Left lung (tissue), 10 donors: ENCODE measurements around the gene CASK. TPM values are rescaled to one million over a fixed set of nuclear protein-coding genes. Genes with fewer than 3 reads are reported as not detected.

Experiments used
- ATAC-seq: fragments of 200-7000 bp; cut with Tn5 transposase; one replicate; pipeline ENCODE4 v1.9.1; 2020; ENCODE audit warnings: moderate library complexity
- DNase-seq, 4 donors: peaks; one replicate each; pipeline ENCODE4 v3.0.0-alpha.2; 2013 to 2020
- H3K27ac ChIP-seq, 2 donors: fragments of 200-600 bp; sonication (generic) in 1 of 2; one replicate each; pipeline versions ENCODE4 v1.5.0 to v1.8.0; 2020 to 2021
- H3K27me3 ChIP-seq, 2 donors: fragments of 200-600 bp; sonication (generic) in 1 of 2; one replicate each; pipeline versions ENCODE4 v1.5.0 to v1.8.0; 2020 to 2021
- H3K36me3 ChIP-seq, 2 donors: fragments of 200-600 bp; sonication (generic) in 1 of 2; one replicate each; pipeline versions ENCODE4 v1.5.0 to v1.8.0; 2020 to 2021
- H3K4me1 ChIP-seq, 2 donors: fragments of 200-600 bp; one replicate each; pipeline ENCODE4 v1.8.0; 2021
- H3K4me3 ChIP-seq, 2 donors: fragments of 200-600 bp; sonication (generic) in 1 of 2; one replicate each; pipeline versions ENCODE4 v1.5.0 to v1.8.0; 2020 to 2021; ENCODE audit warnings: mild to moderate bottlenecking in 1 of 2
- H3K9me3 ChIP-seq, 2 donors: fragments of 200-600 bp; sonication (generic) in 1 of 2; one replicate each; pipeline versions ENCODE4 v1.5.0 to v1.8.0; 2020 to 2021
- intact Hi-C, 2 donors: fragments of 100-400 bp; cut with DNase I; formaldehyde crosslinking; loops; one replicate each; pipeline versions ENCODE4 v1.11.2 to v1.14.2; 2022
- polyA plus RNA-seq, 6 donors: library from polyadenylated mRNA; unstranded; fragments of 120-200 nt; gene quantifications; one replicate each; pipeline ENCODE4 v1.2.1, GENCODE V29; 2013; ENCODE audit not compliant: insufficient read length in 6 of 6
- total RNA-seq, 2 donors: library from RNA; stranded (reverse); fragmentation: NEBNext Ultra II Directional; extraction: Animal tissue kit (Norgen Biotek cat#: 25700); gene quantifications; one replicate each; pipeline ENCODE4 v1.2.1, GENCODE V29; 2021
- TF ChIP-seq, protein P1 (sequence below), 2 donors: fragments of 200-600 bp; sonication (generic) in 1 of 2; IDR thresholded peaks; one replicate each; pipeline versions ENCODE4 v1.5.0 to v1.8.0; 2021; ENCODE audit warnings: antibody characterized with exemption in 2 of 2
- donor health status: DM: no; HTN: yes; CAD: no.
- donor health status: DM: no; HTN: no; CAD: no.

CASK gene
- total and polyA plus RNA-seq, 8 donors = 48.2 to 70.7 (median 56.9) TPM

- Histone ChIP-seq H3K4me1 (no peaks in the 10 kb centered on the region), H3K4me3 (no peak overlapping the region), H3K9me3 (no peaks in the 10 kb centered on the region), H3K36me3 (no peaks in the 10 kb centered on the region), H3K27me3 (no peaks in the 10 kb centered on the region), H3K27ac (no peak overlapping the region)
- ATAC-seq = peak; percentile 68
- TF ChIP-seq, protein P1, sequence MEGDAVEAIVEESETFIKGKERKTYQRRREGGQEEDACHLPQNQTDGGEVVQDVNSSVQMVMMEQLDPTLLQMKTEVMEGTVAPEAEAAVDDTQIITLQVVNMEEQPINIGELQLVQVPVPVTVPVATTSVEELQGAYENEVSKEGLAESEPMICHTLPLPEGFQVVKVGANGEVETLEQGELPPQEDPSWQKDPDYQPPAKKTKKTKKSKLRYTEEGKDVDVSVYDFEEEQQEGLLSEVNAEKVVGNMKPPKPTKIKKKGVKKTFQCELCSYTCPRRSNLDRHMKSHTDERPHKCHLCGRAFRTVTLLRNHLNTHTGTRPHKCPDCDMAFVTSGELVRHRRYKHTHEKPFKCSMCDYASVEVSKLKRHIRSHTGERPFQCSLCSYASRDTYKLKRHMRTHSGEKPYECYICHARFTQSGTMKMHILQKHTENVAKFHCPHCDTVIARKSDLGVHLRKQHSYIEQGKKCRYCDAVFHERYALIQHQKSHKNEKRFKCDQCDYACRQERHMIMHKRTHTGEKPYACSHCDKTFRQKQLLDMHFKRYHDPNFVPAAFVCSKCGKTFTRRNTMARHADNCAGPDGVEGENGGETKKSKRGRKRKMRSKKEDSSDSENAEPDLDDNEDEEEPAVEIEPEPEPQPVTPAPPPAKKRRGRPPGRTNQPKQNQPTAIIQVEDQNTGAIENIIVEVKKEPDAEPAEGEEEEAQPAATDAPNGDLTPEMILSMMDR (IDR thresholded peaks at IDR 0.05) = no peak
- no peak for DNase-seq
- intact Hi-C loops = no loop called here
These were observed 33.9 kb downstream of the CASK start for GRCh38 chrX:41889317-41890025.

- Histone ChIP-seq H3K27ac (no peak overlapping the region), H3K9me3 (no peaks in the 10 kb centered on the region), H3K4me1 (no peaks in the 10 kb centered on the region), H3K27me3 (no peaks in the 10 kb centered on the region), H3K4me3 (no peak overlapping the region), H3K36me3 (no peaks in the 10 kb centered on the region)
- TF ChIP-seq, protein P1 (IDR thresholded peaks at IDR 0.05) = no peak
- ATAC-seq (no peak), DNase-seq (no peak)
- intact Hi-C loops = no loop called here
These were observed 35.7 kb downstream of the CASK start for GRCh38 chrX:41887691-41888090.

DNA sequence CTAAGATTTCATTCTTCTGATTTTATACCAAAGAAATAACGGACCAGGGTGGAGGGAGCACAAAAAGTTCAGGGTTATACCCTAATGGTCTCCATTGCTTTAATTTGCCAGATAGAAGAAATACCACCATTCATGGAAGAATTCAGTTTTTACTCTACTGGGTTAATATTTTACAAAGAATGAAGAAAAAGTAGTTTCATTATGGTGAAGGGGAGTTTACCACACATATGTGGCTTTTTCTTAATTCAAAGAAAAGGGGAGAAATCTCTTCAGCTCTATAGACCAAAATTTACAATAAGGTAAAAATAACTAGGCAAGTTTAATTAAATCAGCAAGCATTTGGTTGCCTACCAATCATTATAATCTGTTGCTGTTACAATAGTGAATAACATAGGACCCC is 37.6 kb downstream of the CASK start:
- Histone ChIP-seq H3K4me3 (no peak overlapping the region), H3K4me1 (no peaks in the 10 kb centered on the region), H3K36me3 (no peaks in the 10 kb centered on the region), H3K27me3 (no peaks in the 10 kb centered on the region), H3K27ac (no peak overlapping the region), H3K9me3 (no peaks in the 10 kb centered on the region)
- TF ChIP-seq, protein P1 (IDR thresholded peaks at IDR 0.05) = no peak
- intact Hi-C loops = no loop called here
- ATAC-seq (no peak), DNase-seq (no peak)

DNA sequence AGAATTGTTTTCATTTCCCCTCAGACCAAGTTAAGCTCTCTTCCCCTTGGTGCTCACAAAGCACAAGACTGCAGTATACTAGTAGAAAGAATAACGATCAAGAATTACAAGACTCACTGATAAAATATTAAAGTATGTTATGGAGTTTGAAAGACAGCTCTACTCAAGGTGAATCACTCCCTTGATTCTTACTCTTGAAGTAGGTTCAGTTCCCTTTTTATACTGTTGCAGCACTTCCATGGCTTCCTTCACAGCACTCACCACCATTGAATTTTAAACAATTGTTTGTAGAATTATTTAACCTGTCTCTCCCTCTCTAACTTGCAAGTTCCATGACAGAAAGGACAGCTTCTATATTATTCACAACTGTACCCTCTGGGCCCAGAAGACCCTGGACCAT is 42.2 kb downstream of the CASK start:
- no peak for DNase-seq
- ATAC-seq = no peak
- Histone ChIP-seq H3K36me3 (no peaks in the 10 kb centered on the region), H3K4me1 (no peaks in the 10 kb centered on the region), H3K4me3 (no peak overlapping the region), H3K9me3 (no peaks in the 10 kb centered on the region), H3K27me3 (no peaks in the 10 kb centered on the region), H3K27ac (no peak overlapping the region)
- TF ChIP-seq, protein P1 (IDR thresholded peaks at IDR 0.05) = no peak
- intact Hi-C loops = no loop called here

- intact Hi-C loops = no loop called here
- Histone ChIP-seq H3K27ac (no peak overlapping the region), H3K27me3 (no peaks in the 10 kb centered on the region), H3K9me3 (no peaks in the 10 kb centered on the region), H3K36me3 (no peaks in the 10 kb centered on the region), H3K4me3 (no peak overlapping the region), H3K4me1 (no peaks in the 10 kb centered on the region)
- ATAC-seq = no peak
- TF ChIP-seq, protein P1 (IDR thresholded peaks at IDR 0.05) = no peak
- DNase-seq = no peak
These were observed 46.2 kb downstream of the CASK start for GRCh38 chrX:41877167-41877566.
